Posterior cingulate gyrus (tissue), 11 donors: ENCODE measurements around the gene CADM2.

Experiments used
- DNase-seq, 10 donors: peaks; one replicate each; pipeline versions ENCODE4 v3.0.0 to v3.0.0-alpha.2; 2020 to 2021; ENCODE audit warnings: mixed read lengths in 3 of 10
- intact Hi-C: fragments of 100-400 bp; cut with DNase I; formaldehyde crosslinking; loops from one replicate; pipeline ENCODE4 v1.15.1; 2023

CADM2 gene

DNA sequence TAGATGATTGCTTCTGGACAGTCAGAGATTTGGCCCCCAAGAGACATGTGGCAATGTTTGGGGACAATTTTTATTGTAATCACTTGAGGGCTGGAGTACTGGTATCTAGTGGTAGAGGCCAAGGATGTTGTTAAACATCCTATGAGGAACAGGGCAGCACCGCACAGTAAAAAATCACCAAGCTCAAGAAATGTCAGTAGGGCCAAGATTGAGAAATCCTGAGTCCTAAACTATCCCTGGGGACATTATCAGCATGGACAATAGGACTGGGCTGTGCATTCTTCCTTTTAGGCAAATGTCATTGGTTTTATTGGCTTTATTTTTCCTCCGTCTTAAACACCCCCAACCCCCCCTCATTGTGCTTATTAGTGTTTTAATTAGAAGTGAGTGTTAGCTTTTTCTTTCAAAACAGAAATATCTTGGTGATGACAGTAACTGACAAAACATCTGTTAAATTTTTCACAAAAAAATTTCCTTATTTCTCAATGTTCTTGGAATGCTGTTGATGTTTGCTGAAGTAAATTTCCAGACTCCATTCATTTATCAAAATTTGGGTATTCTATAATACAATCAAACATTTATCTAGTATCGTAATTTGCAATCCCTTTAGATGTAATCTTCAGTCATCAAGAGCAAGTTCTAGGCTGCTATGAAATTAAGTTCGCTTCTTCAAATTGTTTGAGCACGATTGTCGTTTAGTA lies 1087.8 kb downstream of the CADM2 start:
- intact Hi-C loops: no loop called here
- DNase-seq: no peak

DNA sequence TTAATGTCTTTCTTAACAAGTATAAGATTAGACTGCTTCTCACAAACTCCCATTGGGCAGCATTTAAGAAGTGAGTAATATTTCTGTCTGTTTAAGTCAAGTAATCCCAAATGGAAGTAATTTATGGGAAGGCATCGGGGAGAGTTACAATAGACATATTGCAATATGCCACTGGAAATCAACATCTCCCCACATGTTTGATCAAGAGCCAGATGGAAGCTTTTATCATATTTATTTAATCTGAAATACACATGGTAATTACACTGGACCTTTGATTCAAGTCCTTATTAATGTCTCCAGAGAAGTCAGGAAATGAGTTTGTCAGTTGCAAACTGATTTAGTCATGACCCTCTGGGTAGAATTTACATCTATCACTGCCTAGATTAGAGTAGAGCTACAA lies 1088.4 kb downstream of the CADM2 start:
- no peak for DNase-seq
- intact Hi-C loops: no loop called here

DNA sequence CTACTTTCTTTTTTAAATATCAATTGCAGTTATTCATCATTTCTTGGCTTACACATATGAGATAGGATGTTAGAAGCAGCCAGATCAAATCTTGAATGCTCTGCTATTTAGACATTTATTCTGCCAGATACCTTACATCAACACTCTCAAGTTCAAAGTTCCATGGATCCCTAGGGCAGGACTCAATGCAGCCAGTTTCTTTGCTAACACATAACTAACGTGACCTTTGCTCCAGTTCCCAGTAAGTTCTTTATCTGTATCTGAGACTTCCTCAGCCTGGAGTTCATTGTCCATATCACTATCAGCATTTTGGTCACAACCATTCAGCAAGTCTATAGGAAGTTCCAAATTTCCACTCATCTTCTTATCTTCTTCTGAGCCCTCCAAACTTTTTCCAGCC lies 1092.3 kb downstream of the CADM2 start:
- intact Hi-C loops: no loop called here

DNA sequence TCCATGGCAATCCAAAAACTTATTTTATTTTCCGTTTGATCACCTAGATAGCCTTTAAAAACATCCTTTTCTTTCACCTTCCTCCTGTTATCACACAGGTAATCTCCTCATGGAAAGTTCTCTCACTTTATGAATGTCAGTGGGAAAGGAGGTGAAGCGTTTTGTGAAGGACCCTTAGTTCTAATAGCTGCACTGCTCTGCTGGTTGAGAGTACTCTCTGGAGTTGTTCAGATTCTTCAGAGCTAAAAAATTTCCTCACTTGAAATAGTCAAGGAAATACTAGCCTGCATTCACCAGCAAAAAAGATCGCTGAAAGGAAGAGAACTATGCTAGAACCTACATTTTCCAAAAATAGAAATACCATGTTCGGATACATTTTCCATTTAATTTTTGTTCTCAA lies 1097.2 kb downstream of the CADM2 start:
- intact Hi-C loops: no loop called here
- DNase-seq: no peak

More for the DNA sequence above, 1092.3 kb downstream of the CADM2 start:
- no peak for DNase-seq

DNA sequence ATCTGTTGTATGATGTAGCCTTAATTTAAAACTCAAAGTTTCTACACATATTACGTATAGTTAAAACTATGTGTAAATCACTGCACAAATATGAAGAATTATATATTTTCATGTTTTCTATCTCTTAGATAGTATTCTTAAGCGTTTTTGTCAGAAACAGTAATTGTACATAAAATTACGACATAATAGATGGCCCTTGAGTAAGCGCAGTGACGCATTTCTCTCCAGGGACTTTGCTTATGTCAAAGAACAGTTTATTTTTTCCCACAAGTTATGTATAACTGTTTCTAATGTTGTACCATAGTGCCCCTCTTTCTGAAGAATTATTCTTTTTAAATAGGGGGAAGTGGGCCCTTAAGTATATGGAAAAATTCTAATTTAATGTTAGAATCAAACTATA lies 1098.2 kb downstream of the CADM2 start:
- DNase-seq: no peak
- intact Hi-C loops: no loop called here

DNA sequence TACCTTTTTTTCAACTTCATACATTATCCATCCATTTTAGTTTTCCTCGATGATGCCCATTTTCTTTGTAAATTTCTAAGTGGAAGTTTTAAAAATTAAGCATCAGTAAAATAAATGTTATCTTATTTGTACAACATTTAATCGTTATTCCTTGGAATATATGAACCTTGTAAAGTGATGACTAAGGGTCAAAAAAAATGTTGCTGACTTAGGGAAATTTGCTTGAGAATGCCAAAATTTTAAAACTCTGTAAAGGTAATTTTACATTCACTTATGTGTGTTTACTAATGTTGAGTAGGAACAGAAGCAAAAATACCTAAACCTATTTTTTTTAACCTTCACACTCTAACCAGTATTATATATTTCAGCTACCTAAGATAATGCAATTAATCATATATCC lies 1115.0 kb downstream of the CADM2 start:
- DNase-seq: no peak
- intact Hi-C loops: no loop called here

DNA sequence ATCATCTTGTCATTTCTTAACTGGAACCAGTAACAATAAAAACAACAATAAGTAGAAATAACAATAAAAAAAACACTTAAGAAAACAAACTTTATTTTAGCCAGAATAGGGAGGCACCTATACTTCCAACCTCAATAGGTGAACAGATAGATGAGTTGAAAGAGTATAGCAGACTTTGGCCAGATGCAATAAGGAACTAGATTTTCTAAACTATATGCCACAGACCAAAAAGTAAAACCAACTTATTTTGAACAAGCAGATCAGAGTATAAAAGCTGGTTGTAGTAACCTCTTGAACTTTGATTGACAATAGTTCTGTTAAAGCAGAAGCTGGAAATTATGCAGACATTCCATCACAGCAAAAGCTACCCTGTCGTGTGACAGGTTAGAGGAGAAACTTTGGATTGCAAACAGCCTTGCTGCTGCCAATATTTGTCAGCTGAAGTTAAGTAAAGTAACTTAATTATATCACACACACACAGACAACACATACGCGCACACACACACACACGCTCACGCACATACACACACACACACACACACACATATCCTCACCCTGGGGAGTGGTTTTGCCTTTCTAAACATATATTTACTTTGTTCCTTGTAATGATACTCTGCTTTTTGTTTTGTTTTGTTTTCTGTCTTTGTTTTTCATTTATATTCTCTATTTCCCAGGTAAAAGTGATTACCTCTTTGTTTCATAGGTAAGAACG lies 1128.5 kb downstream of the CADM2 start:
- no peak for DNase-seq
- intact Hi-C loops: no loop called here

DNA sequence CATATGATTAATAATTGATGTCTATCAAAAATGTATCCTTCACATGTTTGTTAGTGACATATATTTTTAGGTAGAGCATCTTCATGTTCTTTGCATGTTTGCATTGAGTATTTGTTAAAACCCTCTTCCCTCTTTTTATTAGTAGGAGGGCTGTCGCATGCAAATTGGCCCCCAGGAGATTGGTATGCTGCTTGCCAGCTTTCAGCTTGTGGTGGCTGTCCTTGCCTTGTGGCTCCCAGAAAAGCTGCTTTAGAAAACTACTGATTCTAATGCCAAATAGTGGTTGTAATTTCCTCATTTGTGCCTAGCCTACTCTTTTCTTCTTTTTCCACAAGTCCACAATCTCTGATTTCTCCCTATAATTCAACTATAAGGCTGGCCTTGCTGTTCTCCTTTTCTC lies 1145.4 kb downstream of the CADM2 start:
- no peak for DNase-seq
- intact Hi-C loops: no loop called here

DNA sequence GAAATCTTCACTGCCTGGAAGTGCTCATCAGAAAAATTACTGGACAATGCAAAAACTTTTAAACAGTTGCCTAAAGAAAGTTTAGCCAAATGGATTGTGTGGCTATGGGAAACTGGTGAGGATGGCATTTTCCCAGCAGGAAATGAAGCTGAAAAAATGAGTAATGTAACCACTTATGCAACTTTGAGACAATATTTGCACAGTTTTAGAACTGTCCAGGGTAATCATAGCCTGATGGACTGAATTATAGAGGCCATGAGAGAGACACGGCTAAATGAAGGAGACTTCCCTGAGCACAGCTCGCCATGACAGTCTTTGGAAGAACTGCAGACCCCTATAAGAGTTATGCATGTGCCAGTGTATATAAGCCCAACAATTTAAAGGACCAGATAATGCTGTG lies 1150.6 kb downstream of the CADM2 start:
- intact Hi-C loops: no loop called here

More for the DNA sequence above, 1150.6 kb downstream of the CADM2 start:
- no peak for DNase-seq
